Measurements from ENCODE around the gene GBE1.
"Not testable (repeated sequence)": the region's sequence is repeated elsewhere in the genome, so short reads cannot be mapped to it uniquely, and the experiment has no call there.

The GBE1 gene

DNA sequence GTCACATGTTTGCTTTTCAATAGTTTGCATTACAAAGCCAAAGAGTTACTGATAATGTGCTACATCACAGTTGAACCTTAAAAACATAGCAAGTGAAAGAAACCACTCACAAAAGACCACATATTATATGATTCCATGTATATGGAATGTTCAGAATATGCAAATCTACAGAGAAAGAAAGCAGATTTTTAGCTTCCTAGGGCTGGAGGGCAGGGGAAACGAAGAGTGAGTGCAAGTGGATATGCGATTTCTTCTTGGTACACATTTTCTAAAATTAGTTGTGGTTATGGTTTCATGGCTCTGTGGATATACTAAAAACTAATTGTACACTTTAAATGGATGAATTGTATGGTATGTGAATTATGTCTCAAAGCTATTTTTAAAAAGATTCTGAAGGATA lies 4.0 kb upstream of the GBE1 start:
- H3K27ac ChIP-seq = no peak overlapping the region
- no peak for DNase-seq (ENCODE audit: low spot score)
- ChIA-PET POLR2A (ENCODE audit: low non-redundant PET) (no interaction called here), CTCF (no interaction called here)
- TF ChIP-seq, protein P1, sequence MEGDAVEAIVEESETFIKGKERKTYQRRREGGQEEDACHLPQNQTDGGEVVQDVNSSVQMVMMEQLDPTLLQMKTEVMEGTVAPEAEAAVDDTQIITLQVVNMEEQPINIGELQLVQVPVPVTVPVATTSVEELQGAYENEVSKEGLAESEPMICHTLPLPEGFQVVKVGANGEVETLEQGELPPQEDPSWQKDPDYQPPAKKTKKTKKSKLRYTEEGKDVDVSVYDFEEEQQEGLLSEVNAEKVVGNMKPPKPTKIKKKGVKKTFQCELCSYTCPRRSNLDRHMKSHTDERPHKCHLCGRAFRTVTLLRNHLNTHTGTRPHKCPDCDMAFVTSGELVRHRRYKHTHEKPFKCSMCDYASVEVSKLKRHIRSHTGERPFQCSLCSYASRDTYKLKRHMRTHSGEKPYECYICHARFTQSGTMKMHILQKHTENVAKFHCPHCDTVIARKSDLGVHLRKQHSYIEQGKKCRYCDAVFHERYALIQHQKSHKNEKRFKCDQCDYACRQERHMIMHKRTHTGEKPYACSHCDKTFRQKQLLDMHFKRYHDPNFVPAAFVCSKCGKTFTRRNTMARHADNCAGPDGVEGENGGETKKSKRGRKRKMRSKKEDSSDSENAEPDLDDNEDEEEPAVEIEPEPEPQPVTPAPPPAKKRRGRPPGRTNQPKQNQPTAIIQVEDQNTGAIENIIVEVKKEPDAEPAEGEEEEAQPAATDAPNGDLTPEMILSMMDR (conservative IDR thresholded peaks at IDR 0.05; ENCODE audit: low read depth) = no peak

GRCh38 chr3:81764665-81765064 lies 3.2 kb upstream of the GBE1 start:
- ChIA-PET POLR2A (ENCODE audit: low non-redundant PET) (no interaction called here), CTCF (no interaction called here)
- TF ChIP-seq, protein P1 (conservative IDR thresholded peaks at IDR 0.05; ENCODE audit: low read depth) = no peak
- no peak for DNase-seq (ENCODE audit: low spot score)
- no peak overlapping the region for H3K27ac ChIP-seq

DNA sequence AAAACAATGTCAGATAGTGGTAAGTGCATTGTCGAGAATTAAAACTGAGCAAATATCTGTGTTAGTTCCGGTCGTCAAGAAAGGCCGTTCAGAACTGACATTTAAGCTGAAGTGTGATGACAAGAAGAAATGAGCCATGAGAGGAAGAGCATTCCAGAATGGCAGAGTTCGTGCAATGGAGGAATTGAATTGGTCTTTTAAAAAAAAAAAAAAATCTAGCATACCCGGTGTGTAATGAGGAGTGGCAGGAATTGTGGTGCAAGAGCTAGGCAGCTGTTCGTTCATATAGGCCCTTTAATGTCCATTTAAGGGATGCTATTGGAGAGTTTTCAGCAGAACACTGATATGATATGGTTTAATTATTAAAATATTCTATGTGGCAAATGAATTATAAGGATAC lies 2.6 kb upstream of the GBE1 start:
- ChIA-PET CTCF (interaction anchor here (0.6 kb wide), 1 partner anchor 97 kb away, joined by 3 read pairs; no protein-coding TSS in a partner anchor), POLR2A (ENCODE audit: low non-redundant PET) (no interaction called here)
- no peak for DNase-seq (ENCODE audit: low spot score)
- TF ChIP-seq, protein P1 (conservative IDR thresholded peaks at IDR 0.05; ENCODE audit: low read depth) = no peak
- H3K27ac ChIP-seq = no peak overlapping the region

GRCh38 chr3:81763001-81763400 lies 1.6 kb upstream of the GBE1 start:
- ChIA-PET POLR2A (ENCODE audit: low non-redundant PET) (no interaction called here), CTCF (no interaction called here)
- TF ChIP-seq, protein P1 (conservative IDR thresholded peaks at IDR 0.05; ENCODE audit: low read depth) = no peak
- H3K27ac ChIP-seq = no peak overlapping the region
- no peak for DNase-seq (ENCODE audit: low spot score)

GRCh38 chr3:81761904-81762580 lies 597 bp upstream of the GBE1 start:
- H3K27ac ChIP-seq = peak overlapping the region; percentile 100
- ChIA-PET POLR2A (ENCODE audit: low non-redundant PET) (no interaction called here), CTCF (no interaction called here)
- DNase-seq (ENCODE audit: low spot score) = no peak
- TF ChIP-seq, protein P1 (conservative IDR thresholded peaks at IDR 0.05; ENCODE audit: low read depth) = no peak

DNA sequence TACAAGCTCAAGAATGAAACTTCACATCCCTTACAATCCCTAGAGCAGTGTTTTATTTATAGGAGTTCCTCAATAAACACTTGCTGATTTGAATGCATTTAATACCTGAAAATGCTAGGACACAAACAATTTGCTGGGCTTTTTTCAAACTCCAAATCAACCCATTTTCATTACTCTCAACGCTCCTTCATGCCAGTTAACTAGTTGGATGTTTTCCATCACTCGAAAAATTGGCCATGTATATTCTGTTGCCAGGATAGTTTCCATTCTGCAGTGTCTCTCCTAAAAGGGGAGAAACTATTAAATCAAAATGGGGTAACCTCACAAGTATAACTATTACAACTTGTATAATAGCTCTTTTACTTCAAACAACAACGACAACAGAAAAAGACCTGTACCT lies 1.2 kb downstream of the GBE1 start:
- ChIA-PET POLR2A (ENCODE audit: low non-redundant PET) (no interaction called here), CTCF (no interaction called here)
- H3K27ac ChIP-seq = peak overlapping the region; percentile 100; the same call in 1 of the 2 replicates
- no peak for DNase-seq (ENCODE audit: low spot score)
- TF ChIP-seq, protein P1 (conservative IDR thresholded peaks at IDR 0.05; ENCODE audit: low read depth) = no peak

- DNase-seq (ENCODE audit: low spot score); CTCF ChIA-PET; H3K27ac ChIP-seq; POLR2A ChIA-PET (ENCODE audit: low non-redundant PET): not testable (repeated sequence)
These were observed 2.7 kb downstream of the GBE1 start for GRCh38 chr3:81758771-81759170.

Measured in RWPE1 (cell line).